Cardiac septum (tissue), 1 donor: Measurements from ENCODE around the gene CACNA2D4. TPM values are rescaled to one million over a fixed set of nuclear protein-coding genes. Genes with fewer than 3 reads are reported as not detected.

ENCODE experiments used
- DNase-seq: peaks from one replicate; pipeline ENCODE4 v3.0.0-alpha.2; 2020; ENCODE audit warnings: low spot score
- intact Hi-C: fragments of 100-400 bp; cut with DNase I; formaldehyde crosslinking; loops from one replicate; pipeline ENCODE4 v1.14.0; 2022
- total RNA-seq: library from RNA; stranded (reverse); fragmentation: NEBNext Ultra II Directional; extraction: Animal tissue kit (Norgen Biotek cat#: 25700); gene quantifications from one replicate; pipeline ENCODE4 v1.2.1, GENCODE V29; 2021
- donor health status: DM: no; HTN: no; CAD: no.

CACNA2D4 gene
- total RNA-seq, 1 donor from 2014 or later, result 0.89 TPM

DNA sequence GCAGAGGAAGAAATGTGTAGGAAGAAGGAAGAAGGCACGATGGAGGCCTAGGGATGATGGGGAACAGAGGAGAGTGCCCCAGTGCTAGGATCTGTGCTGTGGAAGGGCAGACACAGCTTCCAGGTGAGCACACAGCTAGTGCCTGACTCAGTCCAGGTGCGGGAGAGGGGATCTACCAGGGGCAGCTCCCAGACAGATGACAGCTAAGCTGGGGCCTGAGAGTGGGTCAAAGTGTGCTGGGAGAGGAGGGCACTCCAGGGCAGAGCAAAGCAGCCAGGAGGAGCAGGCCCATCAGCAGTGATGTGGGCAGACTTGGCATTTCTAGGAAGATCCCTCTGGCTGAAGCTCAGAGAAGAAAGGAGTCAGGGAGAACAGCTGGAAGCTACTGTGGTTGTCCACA lies 61.4 kb downstream of the CACNA2D4 start:
- intact Hi-C loops, result no loop called here
- DNase-seq, result peak; percentile 17

DNA sequence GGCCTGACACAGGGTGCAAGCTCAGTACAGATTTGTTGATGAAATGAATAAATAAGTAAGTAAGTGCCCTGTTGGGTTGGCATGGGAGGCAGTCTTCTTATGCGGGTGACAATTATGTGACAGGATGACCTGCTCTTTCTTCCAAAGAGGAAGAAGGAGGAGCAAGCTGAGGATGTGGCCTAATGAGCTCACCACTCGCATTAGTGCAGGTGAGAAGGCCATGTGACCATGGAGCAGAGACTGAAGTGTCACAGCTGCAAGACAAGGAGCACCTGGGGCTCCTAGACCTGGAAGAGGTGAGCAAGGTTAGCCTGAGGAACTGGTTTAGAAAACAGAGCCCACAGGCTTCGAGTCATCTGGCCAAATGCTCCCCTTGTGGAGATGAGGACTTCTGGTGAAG lies 63.2 kb downstream of the CACNA2D4 start:
- intact Hi-C loops, result no loop called here
- DNase-seq, result no peak

DNA sequence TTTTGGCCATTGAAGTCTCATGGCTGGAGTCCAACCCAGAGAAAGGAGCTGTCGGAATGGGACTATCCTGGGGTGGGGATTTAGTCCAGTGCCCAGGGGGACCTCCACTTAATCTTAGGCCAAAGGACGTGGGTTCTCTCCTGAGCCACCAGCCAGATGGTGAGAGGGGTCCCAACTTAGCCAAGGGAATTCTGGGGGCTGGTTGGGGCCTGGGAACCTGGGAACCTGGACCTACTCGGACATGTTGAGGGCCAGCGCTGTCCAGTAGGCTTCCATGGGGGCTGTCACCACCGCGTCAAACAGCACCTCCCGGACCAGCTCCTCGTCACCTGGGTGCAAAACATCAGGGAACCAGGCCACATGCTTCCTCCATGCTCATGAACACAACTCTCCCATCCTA lies 64.7 kb downstream of the CACNA2D4 start:
- intact Hi-C loops, result no loop called here
- DNase-seq, result no peak

DNA sequence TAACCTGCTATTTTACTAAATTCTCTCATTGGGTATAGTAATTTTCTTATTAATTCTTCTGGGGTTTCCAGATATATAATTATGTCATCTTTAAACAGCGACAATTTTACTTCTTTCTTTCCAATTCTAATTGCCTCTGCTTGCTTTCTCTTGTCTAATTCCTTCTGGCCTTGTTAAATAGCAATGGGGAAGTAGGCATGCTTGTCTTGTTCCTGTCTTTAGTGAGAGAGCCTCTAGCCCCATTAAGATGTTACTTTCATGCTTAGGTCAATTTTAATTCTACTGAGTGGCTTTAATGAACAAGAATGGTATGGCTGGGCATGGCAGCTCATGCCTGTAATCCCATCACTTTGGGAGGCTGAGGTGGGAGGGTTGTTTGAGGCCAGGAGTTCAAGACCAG lies 66.4 kb downstream of the CACNA2D4 start:
- no peak for DNase-seq
- intact Hi-C loops, result no loop called here

DNA sequence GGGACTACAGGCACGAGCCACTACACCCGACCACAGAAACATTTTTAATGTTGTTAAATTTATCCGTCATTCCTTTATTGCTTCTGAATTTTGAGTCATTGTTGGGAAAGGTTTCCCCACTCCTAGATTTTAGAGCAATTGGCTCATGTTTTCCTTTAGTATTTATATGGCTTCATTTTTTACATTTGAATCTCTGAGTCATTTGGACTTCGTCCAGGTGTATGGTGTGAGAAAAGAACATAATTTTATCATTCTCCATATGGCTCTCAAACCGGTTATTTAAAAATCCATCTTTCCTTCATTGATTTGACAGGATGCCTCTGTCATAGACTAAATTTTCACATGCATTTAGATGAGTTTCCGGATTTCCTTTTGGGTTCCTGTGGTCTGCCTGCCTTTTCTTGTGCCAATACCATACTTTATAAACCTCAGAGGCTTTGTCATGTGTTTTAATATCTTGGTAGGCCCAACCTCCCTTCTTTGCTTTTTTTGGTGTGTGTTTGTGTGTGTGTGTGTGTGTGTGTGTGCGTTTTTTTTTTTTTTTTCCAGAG lies 67.2 kb downstream of the CACNA2D4 start:
- DNase-seq, result no peak
- intact Hi-C loops, result no loop called here

DNA sequence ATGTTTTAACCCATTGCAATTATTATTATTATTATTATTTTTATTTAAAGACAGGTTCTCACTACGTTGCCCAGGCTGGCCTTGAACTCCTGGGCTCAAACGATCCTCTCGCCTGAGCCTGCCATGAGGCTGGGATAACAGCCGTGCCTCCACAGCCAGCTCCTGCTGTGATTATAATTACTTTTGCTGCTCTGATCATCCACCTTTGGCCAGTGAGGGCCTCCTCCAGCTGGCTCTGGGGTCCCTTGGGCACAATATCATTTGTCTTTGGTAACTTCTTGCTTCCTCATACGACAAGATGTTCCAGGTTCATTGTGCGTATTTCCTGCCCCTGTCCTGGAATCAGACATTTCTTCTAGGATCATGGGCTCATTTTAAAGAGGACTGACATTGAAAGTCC lies 69.7 kb downstream of the CACNA2D4 start:
- intact Hi-C loops, result no loop called here
- DNase-seq, result peak; percentile 55

DNA sequence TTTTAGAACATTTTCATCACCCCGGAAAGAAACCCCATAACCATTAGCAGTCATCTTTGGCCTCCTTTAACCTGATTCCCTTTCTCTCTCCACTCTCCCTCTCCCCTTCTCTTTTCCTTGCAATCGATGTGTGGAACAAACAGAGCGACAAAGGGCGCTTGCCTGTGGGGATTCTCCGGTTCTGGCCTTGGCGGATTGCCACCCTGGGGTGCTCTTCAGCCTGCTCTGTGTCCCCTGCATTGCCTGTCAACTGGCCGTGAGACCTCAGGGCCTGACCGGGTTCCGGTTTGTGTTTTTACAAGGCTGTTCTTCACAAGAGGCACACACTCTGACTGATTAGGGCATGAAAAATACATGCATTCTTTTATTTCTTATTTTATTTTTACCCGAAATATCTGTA lies 70.3 kb downstream of the CACNA2D4 start:
- intact Hi-C loops, result no loop called here
- peak; percentile 22 for DNase-seq

DNA sequence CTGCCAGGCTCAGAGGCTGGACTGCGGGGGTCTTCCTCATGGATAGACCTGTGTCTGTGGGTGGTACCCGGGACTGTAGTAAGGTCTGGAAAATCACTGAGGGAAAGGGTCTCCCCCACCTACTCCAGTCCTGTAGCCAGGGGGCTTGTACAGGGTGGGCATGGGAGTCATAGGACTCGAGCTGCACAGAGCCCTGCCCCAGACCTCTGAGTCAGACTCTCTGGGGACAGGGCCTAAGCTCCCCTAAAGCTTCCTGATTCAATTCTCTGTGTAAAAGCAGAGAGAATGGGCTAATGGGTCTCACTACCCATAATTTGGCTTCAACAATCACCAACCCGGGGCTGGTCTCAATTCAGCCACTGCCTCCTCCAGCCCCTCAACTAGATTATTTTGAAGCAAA lies 71.0 kb downstream of the CACNA2D4 start:
- DNase-seq, result peak; percentile 33
- intact Hi-C loops, result no loop called here

DNA sequence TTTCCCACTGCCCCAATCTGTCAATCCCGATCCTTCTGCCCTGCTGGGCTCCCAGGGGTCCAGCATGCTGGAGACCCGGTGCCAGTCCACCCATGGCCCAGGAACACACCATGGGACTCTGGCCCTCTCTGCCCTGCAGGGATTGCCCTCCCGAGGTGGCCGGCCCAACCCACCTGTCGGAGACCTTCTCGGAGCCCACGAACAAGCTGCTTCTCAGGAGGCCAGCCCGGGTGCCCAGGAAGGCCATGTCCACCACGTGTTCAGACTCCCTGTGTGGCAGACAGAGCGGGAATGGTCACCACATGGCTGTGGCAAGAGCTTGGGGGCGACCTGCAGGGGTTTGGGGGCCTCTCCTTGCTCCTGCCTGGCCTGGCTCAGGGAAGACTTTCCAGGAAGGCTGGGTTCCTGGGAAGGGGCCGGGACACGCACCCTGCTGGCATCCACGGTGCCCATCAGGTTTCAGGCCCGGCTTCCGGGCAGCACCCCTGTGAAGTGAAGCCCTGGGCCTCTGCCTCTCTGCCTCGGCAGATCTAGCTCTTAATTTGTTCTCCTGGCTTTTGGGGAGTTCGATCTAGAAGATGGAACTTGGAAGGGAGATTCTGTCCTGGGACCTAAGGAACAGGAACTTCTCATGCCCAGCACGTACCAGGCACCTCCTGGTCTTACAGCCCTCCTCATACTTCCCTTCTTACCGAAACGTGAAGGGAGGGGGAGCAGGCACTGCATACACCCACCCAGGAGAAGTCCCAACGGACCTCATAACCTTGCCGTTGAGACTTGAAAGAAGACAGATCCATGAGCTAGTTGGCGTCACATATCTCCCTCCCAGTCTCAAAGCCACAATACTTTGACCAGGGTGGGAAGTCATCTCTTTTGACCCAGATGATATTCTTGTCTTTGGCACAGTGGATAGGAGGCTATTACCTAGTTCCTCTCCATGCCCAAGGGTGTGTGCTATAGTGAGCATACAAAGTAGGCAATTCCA lies 71.7 kb downstream of the CACNA2D4 start:
- intact Hi-C loops, result no loop called here
- DNase-seq, result peak; percentile 66

DNA sequence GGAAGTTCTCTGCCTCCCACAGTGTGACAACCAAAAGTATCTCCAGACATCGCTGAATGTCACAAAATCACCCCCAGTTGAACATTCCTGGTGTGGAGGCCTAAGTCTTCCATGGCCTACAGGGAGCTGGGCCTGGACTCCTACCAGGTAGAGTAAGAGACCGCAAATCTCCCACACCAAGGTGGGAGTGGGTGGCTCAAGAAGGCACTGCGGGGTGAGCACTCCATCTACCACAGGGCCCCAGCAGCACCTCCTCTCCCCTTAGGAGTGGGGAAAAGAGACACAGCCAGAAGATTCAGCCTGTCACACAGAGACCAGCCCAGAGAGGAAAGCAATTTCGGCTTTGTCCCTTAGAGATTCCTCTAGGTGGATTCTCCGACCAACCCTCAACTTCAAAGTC lies 72.6 kb downstream of the CACNA2D4 start:
- intact Hi-C loops, result no loop called here
- no peak for DNase-seq

DNA sequence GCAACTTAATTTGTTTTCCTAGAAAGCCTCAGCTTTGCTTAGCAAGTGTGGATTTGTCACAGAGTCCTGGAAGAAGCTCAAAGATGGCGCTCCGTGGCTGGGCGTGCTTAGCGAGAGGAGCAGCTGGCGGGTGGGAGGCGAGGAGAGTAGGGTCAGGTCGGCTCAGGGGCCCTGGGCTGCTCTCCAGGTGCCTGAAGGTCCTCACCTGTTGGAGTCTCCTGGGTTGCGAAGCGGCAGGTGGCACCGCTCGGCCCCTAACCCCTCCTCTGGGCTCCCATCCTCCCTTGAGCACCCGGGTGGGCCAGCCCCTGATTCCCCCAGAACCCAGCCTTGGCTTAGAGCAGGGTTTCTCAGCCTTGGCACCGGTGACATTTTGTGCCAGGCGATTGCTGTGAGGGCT lies 73.0 kb downstream of the CACNA2D4 start:
- intact Hi-C loops, result no loop called here
- peak; percentile 66 for DNase-seq

DNA sequence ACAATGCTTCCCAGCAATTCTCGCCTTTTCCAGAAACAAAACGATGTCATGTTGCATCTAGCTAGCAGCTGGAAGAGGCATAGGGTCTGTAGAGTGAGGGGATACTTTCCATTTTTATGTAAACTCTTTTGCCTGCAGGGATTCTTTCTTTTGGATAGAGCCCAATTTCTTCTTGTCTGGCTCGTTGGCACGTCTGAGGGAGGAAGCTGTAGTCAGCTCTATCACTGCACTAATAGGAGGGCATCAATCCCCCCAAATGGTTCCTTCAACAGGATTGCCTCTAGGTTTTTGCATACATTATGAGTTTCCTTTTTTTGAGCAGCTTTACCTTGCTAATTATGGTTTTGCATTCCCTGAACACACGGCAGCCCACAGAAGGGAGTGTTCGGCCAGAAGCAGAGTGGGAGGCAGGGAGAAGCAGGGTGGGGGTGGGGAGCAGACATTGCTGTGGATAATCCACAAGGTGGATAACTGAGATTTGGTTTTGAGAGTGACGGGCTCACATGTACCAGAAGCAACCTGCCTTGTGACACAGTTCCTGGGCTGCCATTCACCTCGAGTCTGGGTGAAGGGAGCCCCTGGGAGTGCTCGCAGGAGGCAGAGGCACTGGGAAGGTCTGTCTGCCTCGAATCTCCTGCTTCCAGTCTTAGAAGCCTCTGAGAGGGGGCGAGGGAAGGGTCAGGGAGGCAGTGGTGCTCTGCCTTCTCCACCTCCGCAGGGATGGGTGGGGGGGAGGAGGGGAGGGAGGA lies 73.6 kb downstream of the CACNA2D4 start:
- intact Hi-C loops, result no loop called here

DNA sequence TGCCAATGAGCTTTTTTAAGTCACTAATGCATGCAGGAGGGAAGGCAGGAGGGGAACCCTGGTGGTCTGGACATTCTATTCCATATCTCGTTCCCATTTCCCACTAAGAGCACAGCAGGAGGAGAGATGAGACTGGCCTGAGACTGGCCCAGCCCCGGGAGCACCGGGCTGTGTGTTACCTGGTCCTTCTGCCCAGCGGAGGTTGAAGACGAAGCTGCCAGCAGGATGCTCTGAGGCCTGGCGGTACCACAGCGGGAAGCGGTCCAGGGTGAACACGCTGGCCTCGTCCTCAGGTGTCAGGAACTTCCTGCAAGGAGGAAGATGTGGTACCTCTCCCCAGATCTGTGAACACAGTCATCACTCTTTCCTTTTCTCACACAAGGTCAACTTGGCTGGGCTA lies 74.2 kb downstream of the CACNA2D4 start:
- intact Hi-C loops, result no loop called here
- peak; percentile 53 for DNase-seq

More for the DNA sequence above, 73.6 kb downstream of the CACNA2D4 start:
- peak; percentile 57 for DNase-seq

DNA sequence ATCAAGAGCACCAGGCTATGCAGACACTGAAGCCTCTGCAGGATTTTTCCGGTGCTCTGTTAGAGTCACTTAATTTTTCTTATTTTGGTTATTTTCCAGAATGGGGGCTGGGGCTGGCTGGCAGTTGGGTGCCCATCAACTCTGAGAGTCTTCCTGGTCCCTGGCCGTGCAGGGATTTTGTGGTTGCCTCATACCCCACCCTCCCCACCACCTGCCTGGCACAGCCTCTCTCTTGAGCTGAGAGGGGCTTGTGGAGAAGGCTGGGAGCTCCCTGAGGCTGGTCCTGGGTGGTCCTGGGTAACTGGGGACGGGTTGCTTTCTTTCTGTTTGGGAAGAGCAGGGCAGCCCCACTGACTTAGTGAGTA lies 74.8 kb downstream of the CACNA2D4 start:
- intact Hi-C loops, result no loop called here
- peak; percentile 44 for DNase-seq

DNA sequence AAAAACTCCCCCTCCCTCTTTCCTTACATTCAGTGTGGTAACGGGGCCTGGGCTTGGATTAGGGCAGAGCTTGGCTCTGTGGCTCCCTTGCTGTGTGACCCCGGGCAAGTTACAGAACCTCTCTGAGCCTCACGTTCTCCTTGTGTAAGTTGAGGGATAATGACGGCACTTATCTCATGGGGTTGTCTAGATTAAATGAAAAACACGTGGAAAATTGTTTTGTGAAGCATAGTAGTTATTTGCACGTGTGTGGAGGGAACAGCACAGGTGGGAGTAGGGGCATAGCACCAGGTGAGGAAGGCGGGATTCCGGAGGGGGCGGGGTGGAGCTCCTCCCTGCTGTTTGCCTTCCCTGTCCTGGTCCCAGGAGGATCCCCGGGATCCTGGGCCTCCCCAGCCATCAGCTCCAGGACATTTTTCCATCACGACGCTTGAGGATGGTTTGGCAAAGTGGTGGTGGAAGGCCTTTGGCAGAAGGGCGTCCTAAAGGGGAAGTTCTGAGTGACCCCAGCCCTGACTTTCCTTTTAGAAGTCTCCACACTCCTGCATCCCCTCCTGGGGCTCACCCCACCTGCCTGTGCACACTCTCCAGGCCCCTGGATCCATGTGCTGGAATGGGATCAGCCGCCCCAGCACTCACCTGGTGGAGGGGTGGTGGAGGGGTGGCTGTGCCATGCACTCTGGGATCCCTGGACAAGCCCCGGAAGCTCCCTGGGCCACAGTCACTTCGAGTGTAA lies 75.4 kb downstream of the CACNA2D4 start:
- DNase-seq, result peak; percentile 41
- intact Hi-C loops, result no loop called here

DNA sequence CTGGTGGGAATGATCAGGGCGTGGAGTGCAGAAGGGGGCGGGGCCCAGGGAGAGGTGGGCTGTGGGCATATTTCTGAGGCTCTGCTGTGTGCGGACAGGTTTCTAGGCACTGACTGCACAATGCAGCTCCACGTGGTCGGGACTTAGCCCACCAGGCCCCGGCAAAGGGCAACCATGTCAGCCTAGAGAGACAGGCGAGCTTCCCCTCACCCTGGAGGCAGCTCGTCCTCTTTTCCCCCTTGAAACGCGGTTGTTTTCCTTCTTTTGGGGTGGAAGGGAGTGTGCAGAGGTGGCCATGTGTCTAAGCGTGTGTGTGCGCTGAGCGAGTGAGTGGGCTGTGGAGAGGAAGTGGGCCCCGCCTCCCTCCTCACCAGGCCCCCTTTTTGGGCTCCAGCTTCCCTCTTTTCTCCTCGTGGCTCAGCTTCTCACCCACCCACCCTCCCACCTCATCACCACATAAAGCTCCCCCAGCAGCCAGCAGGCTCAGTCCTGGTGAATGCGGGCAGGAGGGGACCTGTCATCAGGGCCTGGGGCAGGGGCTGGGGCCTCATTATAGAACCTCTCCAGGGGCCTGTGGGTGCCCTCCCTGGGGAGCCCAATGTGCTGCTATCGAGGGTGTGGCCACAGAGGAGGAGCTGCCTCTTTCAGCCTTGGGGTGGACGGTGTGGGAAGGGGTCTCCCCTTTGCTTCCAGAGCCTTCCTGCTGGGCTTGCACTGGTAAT lies 76.1 kb downstream of the CACNA2D4 start:
- peak; percentile 56 for DNase-seq
- intact Hi-C loops, result no loop called here

DNA sequence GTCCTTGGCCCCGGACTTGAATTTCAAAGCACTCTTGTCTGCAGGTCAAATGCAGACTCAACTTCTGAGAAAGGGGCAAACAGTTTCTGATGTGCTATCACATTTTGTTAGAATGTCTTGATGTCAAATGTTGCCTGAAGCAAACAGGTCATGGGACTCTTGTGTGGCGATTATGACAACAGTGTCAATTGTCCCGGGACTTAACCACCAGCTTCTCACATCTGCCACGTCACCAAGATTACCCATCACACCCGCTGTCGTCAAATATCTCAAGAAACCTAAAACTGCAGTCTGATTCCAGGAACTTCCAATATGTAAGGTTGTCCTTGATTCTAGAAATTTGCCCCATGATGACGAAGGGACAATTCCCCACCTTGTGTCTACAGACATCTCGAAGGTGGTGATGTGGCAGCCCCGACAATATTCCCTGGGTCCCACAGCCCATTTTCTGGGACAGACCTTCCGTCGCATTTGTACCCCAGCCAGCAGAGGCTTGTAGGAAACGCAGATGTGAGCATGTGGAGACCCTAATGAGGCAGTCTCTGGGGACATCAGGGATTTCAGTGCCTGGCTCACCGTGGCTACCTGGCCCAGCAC lies 76.8 kb downstream of the CACNA2D4 start:
- intact Hi-C loops, result no loop called here

DNA sequence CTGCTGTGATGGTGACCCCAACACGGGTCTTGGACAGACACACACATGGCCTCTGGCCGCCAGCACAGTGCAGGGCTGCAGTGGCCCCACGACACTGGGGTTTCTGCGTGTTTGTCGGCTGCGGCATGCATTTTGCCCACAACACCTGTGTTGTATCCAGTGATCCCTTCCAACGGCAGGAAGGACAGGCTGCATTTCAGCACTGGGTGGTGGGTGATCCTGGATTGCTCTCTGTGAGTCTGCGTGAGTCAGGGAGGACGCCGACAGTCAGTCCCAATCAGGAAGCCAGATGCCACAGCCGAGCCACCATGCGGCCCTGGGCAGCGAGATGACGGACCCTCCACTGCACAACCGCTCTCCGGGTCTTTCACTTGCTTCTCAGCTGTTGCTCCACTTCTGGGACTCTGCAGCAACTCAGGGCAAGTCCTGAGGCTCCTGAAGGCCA lies 77.4 kb downstream of the CACNA2D4 start:
- intact Hi-C loops, result no loop called here
- peak; percentile 59 for DNase-seq

More for the DNA sequence above, 76.8 kb downstream of the CACNA2D4 start:
- DNase-seq, result peak; percentile 54
